WTC11 (cell line): ENCODE data around the gene TAP2. TPM values are rescaled to one million over a fixed set of nuclear protein-coding genes. Genes with fewer than 3 reads are reported as not detected.

Source experiments
- ATAC-seq: fragments of 200-7000 bp; cut with Tn5 transposase; 2 replicates; pipeline ENCODE4 v1.10.0; 2021; ENCODE audit warnings: mild to moderate bottlenecking, moderate library complexity
- CTCF ChIA-PET: fragments of 300-600 bp; sonication (Branson Sonifier 250); formaldehyde crosslinking; loops from one replicate; lab custom pipeline; 2021; ENCODE audit warnings: antibody characterized with exemption; lab: Charles Lee
- POLR2A ChIA-PET: fragments of 350-600 bp; sonication (Branson Sonifier 250); formaldehyde crosslinking; loops from one replicate; lab custom pipeline; 2021; ENCODE audit warnings: antibody characterized with exemption; lab: Charles Lee
- DNase-seq: peaks from one replicate; pipeline ENCODE4 v3.0.0; 2021; ENCODE audit warnings: low spot score
- H3K27ac Mint-ChIP-seq: 2 replicates; pipeline ENCODE4 v1.8.0; 2021; ENCODE audit warnings: mixed read lengths
- H3K27me3 Mint-ChIP-seq: 2 replicates; pipeline ENCODE4 v1.8.0; 2021; ENCODE audit warnings: low read depth, mild to moderate bottlenecking, moderate library complexity, mixed read lengths
- H3K36me3 Mint-ChIP-seq: 2 replicates; pipeline ENCODE4 v1.8.0; 2021; ENCODE audit warnings: mixed read lengths
- H3K4me1 Mint-ChIP-seq: 2 replicates; pipeline ENCODE4 v1.8.0; 2022; ENCODE audit warnings: mixed read lengths
- H3K4me3 Mint-ChIP-seq: 2 replicates; pipeline ENCODE4 v1.8.0; 2021; ENCODE audit warnings: mild to moderate bottlenecking, moderate library complexity, mixed read lengths
- H3K9me3 Mint-ChIP-seq: 2 replicates; pipeline ENCODE4 v1.8.0; 2021; ENCODE audit warnings: mixed read lengths
- ARID4B ChIP-seq: sonication (generic); formaldehyde crosslinking; IDR thresholded peaks from 2 replicates; pipeline ENCODE4 v1.8.0; 2023; ENCODE audit warnings: missing genetic modification reagents, mild to moderate bottlenecking, borderline replicate concordance
- ATF3 ChIP-seq: sonication (generic); formaldehyde crosslinking; conservative IDR thresholded peaks from 2 replicates; pipeline ENCODE4 v1.8.1; 2022; ENCODE audit warnings: mild to moderate bottlenecking, missing genetic modification reagents
- ATF6 ChIP-seq: sonication (generic); formaldehyde crosslinking; IDR thresholded peaks from 2 replicates; pipeline ENCODE4 v1.8.1; 2023; ENCODE audit warnings: mild to moderate bottlenecking, missing genetic modification reagents
- CBFB ChIP-seq: sonication (generic); formaldehyde crosslinking; IDR thresholded peaks from 2 replicates; pipeline ENCODE4 v1.8.1; 2022; ENCODE audit warnings: mild to moderate bottlenecking, low read depth, missing genetic modification reagents
- E2F5 ChIP-seq: sonication (generic); formaldehyde crosslinking; IDR thresholded peaks from 2 replicates; pipeline ENCODE4 v1.8.1; 2022; ENCODE audit warnings: mild to moderate bottlenecking, moderate library complexity, missing genetic modification reagents
- ELF4 ChIP-seq: sonication (generic); formaldehyde crosslinking; IDR thresholded peaks from 2 replicates; pipeline ENCODE4 v1.8.1; 2022; ENCODE audit warnings: low read depth, mild to moderate bottlenecking, moderate library complexity, missing genetic modification reagents
- JUN ChIP-seq: sonication (generic); formaldehyde crosslinking; IDR thresholded peaks from 2 replicates; pipeline ENCODE4 v1.8.0; 2023; ENCODE audit warnings: mild to moderate bottlenecking, missing genetic modification reagents
- MXD4 ChIP-seq: fragments of 250-450 bp; sonication (Bioruptor Pico); IDR thresholded peaks from 2 replicates; pipeline ENCODE4 v1.8.0; 2021; ENCODE audit warnings: mild to moderate bottlenecking, moderate library complexity, borderline replicate concordance
- SP1 ChIP-seq: sonication (generic); formaldehyde crosslinking; conservative IDR thresholded peaks from 2 replicates; pipeline ENCODE4 v1.8.1; 2022; ENCODE audit warnings: missing genetic modification reagents
- ZSCAN18 ChIP-seq: fragments of 250-450 bp; sonication (Bioruptor Pico); IDR thresholded peaks from 2 replicates; pipeline ENCODE4 v2.1.2; 2022; ENCODE audit warnings: mild to moderate bottlenecking, moderate library complexity
- total RNA-seq: library from RNA; stranded (reverse); gene quantifications from 3 replicates; pipeline ENCODE4 v1.2.3, GENCODE V29; 2021

TAP2 gene
- total RNA-seq, 1 experiment from 2014 or later, result 23.0 TPM

- TF ChIP-seq ARID4B, result no peak
- no peak for TF ChIP-seq SP1 (CRISPR knock-in tag)
- no peak for TF ChIP-seq MXD4 (CRISPR knock-in tag)
- no peak for TF ChIP-seq JUN
- no peak for TF ChIP-seq ATF6 (CRISPR knock-in tag)
- TF ChIP-seq ZSCAN18 (CRISPR knock-in tag), result no peak
- no peak for TF ChIP-seq ELF4 (CRISPR knock-in tag)
- TF ChIP-seq CBFB (CRISPR knock-in tag), result no peak
- TF ChIP-seq E2F5 (CRISPR knock-in tag), result no peak
- TF ChIP-seq ATF3 (CRISPR knock-in tag), result no peak
- H3K27me3 Mint-ChIP-seq, result peaks cover 78% of the 10 kb centered on the region
- DNase-seq (no peak), ATAC-seq (no peak)
- no peak overlapping the region for H3K27ac Mint-ChIP-seq
- H3K4me1 Mint-ChIP-seq, result peaks cover 27% of the 10 kb centered on the region
- H3K36me3 Mint-ChIP-seq, result peaks cover 19% of the 10 kb centered on the region
- no peak overlapping the region for H3K4me3 Mint-ChIP-seq
- no peaks in the 10 kb centered on the region for H3K9me3 Mint-ChIP-seq
- POLR2A ChIA-PET, result interaction anchor here (0.6 kb wide), 1 partner anchor 15 kb away, joined by 3 read pairs; no protein-coding TSS in a partner anchor
- CTCF ChIA-PET, result interaction anchor here (3.8 kb wide), 1 partner anchor 27 kb away, joined by 243 read pairs; no protein-coding TSS in a partner anchor
These were observed 2.2 kb upstream of the TAP2 start for GRCh38 chr6:32840604-32841246.

- no peak overlapping the region for H3K4me3 Mint-ChIP-seq
- no peaks in the 10 kb centered on the region for H3K9me3 Mint-ChIP-seq
- peaks cover 19% of the 10 kb centered on the region for H3K36me3 Mint-ChIP-seq
- 0 out of 2 replicates have a peak, but pooled peaks have one; percentile 6 for TF ChIP-seq E2F5 (CRISPR knock-in tag)
- TF ChIP-seq ATF3 (CRISPR knock-in tag), result no peak
- ChIA-PET CTCF (interaction anchor here (1.1 to 3.9 kb wide), 12 partner anchors 12 to 145 kb away, joined by 3 to 291 read pairs (median 16); partner anchors contain the start of genes PSMB9 and TAP1), POLR2A (interaction anchor here (1.3 to 1.7 kb wide), 3 partner anchors 14 to 133 kb away, joined by 8 to 16 read pairs (median 12); partner anchors contain the start of genes PSMB9 and TAP1)
- no peak overlapping the region for H3K27ac Mint-ChIP-seq
- peaks cover 65% of the 10 kb centered on the region for H3K27me3 Mint-ChIP-seq
- DNase-seq (no peak), ATAC-seq (no peak)
- H3K4me1 Mint-ChIP-seq, result peaks cover 17% of the 10 kb centered on the region
These were observed 817 bp upstream of the TAP2 start for GRCh38 chr6:32839356-32839755.
